ENCODE results near the gene TMEM82.
"Not testable (repeated sequence)": the region's sequence is repeated elsewhere in the genome, so short reads cannot be mapped to it uniquely, and the experiment has no call there.

The TMEM82 gene

GRCh38 chr1:15742339-15742801, at the start of gene TMEM82:
Gene TMEM82, plus strand, starts transcription at chr1:15742499. Its CDS starts 61 bp downstream, at chr1:15742560.
- DNase-seq (ENCODE audit: low read depth), result no peak

- DNase-seq (ENCODE audit: low read depth), result no peak
Observed at GRCh38 chr1:15693371-15693770, 48.9 kb upstream of the TMEM82 start.

- no peak for DNase-seq (ENCODE audit: low read depth)
Observed at GRCh38 chr1:15696956-15697521, 45.3 kb upstream of the TMEM82 start.

GRCh38 chr1:15698201-15698600, 44.1 kb upstream of the TMEM82 start:
- no peak for DNase-seq (ENCODE audit: low read depth)

GRCh38 chr1:15699321-15699720, 43.0 kb upstream of the TMEM82 start:
- DNase-seq (ENCODE audit: low read depth), result not testable (repeated sequence)

- DNase-seq (ENCODE audit: low read depth), result no peak
Observed at GRCh38 chr1:15700508-15700907, 41.8 kb upstream of the TMEM82 start.

GRCh38 chr1:15701784-15702183, 40.5 kb upstream of the TMEM82 start:
- no peak for DNase-seq (ENCODE audit: low read depth)

- no peak for DNase-seq (ENCODE audit: low read depth)
Observed at GRCh38 chr1:15702722-15703550, 39.4 kb upstream of the TMEM82 start.

- no peak for DNase-seq (ENCODE audit: low read depth)
Observed at GRCh38 chr1:15703562-15703961, 38.7 kb upstream of the TMEM82 start.

- DNase-seq (ENCODE audit: low read depth), result no peak
Observed at GRCh38 chr1:15704526-15705183, 37.6 kb upstream of the TMEM82 start.

GRCh38 chr1:15705184-15705566, 37.1 kb upstream of the TMEM82 start:
- no peak for DNase-seq (ENCODE audit: low read depth)

GRCh38 chr1:15706751-15707150, 35.5 kb upstream of the TMEM82 start:
- DNase-seq (ENCODE audit: low read depth), result no peak

- DNase-seq (ENCODE audit: low read depth), result no peak
Observed at GRCh38 chr1:15707239-15707925, 34.9 kb upstream of the TMEM82 start.

GRCh38 chr1:15708486-15709137, 33.7 kb upstream of the TMEM82 start:
- DNase-seq (ENCODE audit: low read depth), result no peak

GRCh38 chr1:15709226-15709625, 33.1 kb upstream of the TMEM82 start:
- no peak for DNase-seq (ENCODE audit: low read depth)

GRCh38 chr1:15712168-15712567, 30.1 kb upstream of the TMEM82 start:
- no peak for DNase-seq (ENCODE audit: low read depth)

GRCh38 chr1:15714406-15715136, 27.7 kb upstream of the TMEM82 start:
- DNase-seq (ENCODE audit: low read depth), result no peak

GRCh38 chr1:15717418-15718125, 24.7 kb upstream of the TMEM82 start:
- DNase-seq (ENCODE audit: low read depth), result no peak

- no peak for DNase-seq (ENCODE audit: low read depth)
Observed at GRCh38 chr1:15718199-15718601, 24.1 kb upstream of the TMEM82 start.

- DNase-seq (ENCODE audit: low read depth), result no peak
Observed at GRCh38 chr1:15719381-15720120, 22.7 kb upstream of the TMEM82 start.

Measured in activated T-helper 9 cell treated with anti-CD3 and anti-CD28 coated beads, Interleukin-2, amount 50 U/mL, for 16 hours (primary cell).